ENCODE data around the gene BRD3OS. TPM values are rescaled to one million over a fixed set of nuclear protein-coding genes. Genes with fewer than 3 reads are reported as not detected.

The BRD3OS gene
- polyA plus RNA-seq, 1 of the 3 experiments (the other 2 are of a cell fraction) = 23.1 TPM

- ChIA-PET POLR2A (no interaction called here), CTCF (interaction anchor here (0.8 to 1.5 kb wide), 3 partner anchors 232 to 272 kb away, joined by 3 read pairs; no protein-coding TSS in a partner anchor)
- TF ChIP-seq ZBTB33 (IDR thresholded peaks at IDR 0.05; ENCODE audit: borderline replicate concordance, low read depth) = no peak
- TF ChIP-seq MAX (IDR thresholded peaks at IDR 0.05; ENCODE audit: low read depth) = no peak
- no peak for TF ChIP-seq ELF1 (IDR thresholded peaks at IDR 0.05)
- no peak for TF ChIP-seq MEF2A (IDR thresholded peaks at IDR 0.05; ENCODE audit: borderline replicate concordance, low read depth)
- no peak for TF ChIP-seq NFIC (IDR thresholded peaks at IDR 0.05; ENCODE audit: borderline replicate concordance)
- TF ChIP-seq FOXM1 (IDR thresholded peaks at IDR 0.05; ENCODE audit: low read depth) = no peak
- no peak for TF ChIP-seq SIN3A (IDR thresholded peaks at IDR 0.05; ENCODE audit: borderline replicate concordance, low read depth, low read length)
- TF ChIP-seq POLR2AphosphoS5 (IDR thresholded peaks at IDR 0.05; ENCODE audit: low read depth, low read length) = no peak
- no peak for TF ChIP-seq RXRA (IDR thresholded peaks at IDR 0.05; ENCODE audit: borderline replicate concordance, low read depth)
- TF ChIP-seq SMC3 (IDR thresholded peaks at IDR 0.05; ENCODE audit: low read depth, low read length) = no peak
- Histone ChIP-seq H3K4me3 (ENCODE audit: low read depth in 2 of 2, low read length in 1 of 2) (no peak overlapping the region), H3K4me1 (ENCODE audit: control insufficient read depth in 1 of 2, insufficient read depth in 2 of 2, low read depth in 1 of 2, low read length in 1 of 2) (peaks cover 0 to 6% of the 10 kb centered on the region in 2 experiments; a peak in 1 of 4 replicates), H3K79me2 (ENCODE audit: insufficient read depth) (no peaks in the 10 kb centered on the region), H3K27ac (ENCODE audit: low read depth in 2 of 2, low read length in 1 of 2) (no peak overlapping the region), H4K20me1 (ENCODE audit: insufficient read depth) (no peaks in the 10 kb centered on the region), H3K4me2 (no peak overlapping the region), H3K27me3 (ENCODE audit: insufficient read depth) (no peaks in the 10 kb centered on the region), H3K36me3 (replicated peaks in 1 of 2; ENCODE audit: control insufficient read depth in 1 of 2, insufficient read depth in 2 of 2, low read length in 1 of 2) (no peaks in the 10 kb centered on the region), H3K9ac (no peak overlapping the region), H2AFZ (ENCODE audit: low read depth) (no peak overlapping the region), H3K9me3 (no peaks in the 10 kb centered on the region), H3F3A (replicated peaks; ENCODE audit: insufficient read depth) (no peaks in the 10 kb centered on the region), H3K9me2 (no peaks in the 10 kb centered on the region)
- DNase-seq = no peak
- WGBS (ENCODE audit: low lambda C conversion rate) = 81% methylated on average over 2 of the region's 2 CpGs
Measured at GRCh38 chr9:134014946-134015345, 10.3 kb upstream of the BRD3OS start.

- DNase-seq = peak; percentile 19
- H4K20me1 ChIP-seq (ENCODE audit: insufficient read depth) = no peaks in the 10 kb centered on the region
- H3K27me3 ChIP-seq (ENCODE audit: insufficient read depth) = no peaks in the 10 kb centered on the region
- no peaks in the 10 kb centered on the region for H3K9me2 ChIP-seq
- peaks cover 0 to 12% of the 10 kb centered on the region in 2 experiments; a peak in 1 of 4 replicates for H3K4me1 ChIP-seq (ENCODE audit: control insufficient read depth in 1 of 2, insufficient read depth in 2 of 2, low read depth in 1 of 2, low read length in 1 of 2)
- H3K36me3 ChIP-seq (replicated peaks in 1 of 2; ENCODE audit: control insufficient read depth in 1 of 2, insufficient read depth in 2 of 2, low read length in 1 of 2) = peaks cover 6 to 18% of the 10 kb centered on the region in 2 experiments
- H3K9ac ChIP-seq = no peak overlapping the region
- WGBS (ENCODE audit: low lambda C conversion rate) = 69% methylated on average over 4 of the region's 4 CpGs
- no peaks in the 10 kb centered on the region for H3K9me3 ChIP-seq
- H2AFZ ChIP-seq (ENCODE audit: low read depth) = peak overlapping the region; percentile 77
- CTCF ChIA-PET = interaction anchor here (1.0 to 2.1 kb wide), 3 partner anchors 30 to 281 kb away, joined by 3 to 15 read pairs (median 6); no protein-coding TSS in a partner anchor
- peak overlapping the region; percentile 39 to 50; a peak in 3 of 4 replicates for H3K27ac ChIP-seq (ENCODE audit: low read depth in 2 of 2, low read length in 1 of 2)
- peaks cover 6% of the 10 kb centered on the region; the same call in 1 of the 2 replicates for H3K79me2 ChIP-seq (ENCODE audit: insufficient read depth)
- peak overlapping the region; percentile 45; the same call in 1 of the 2 replicates for H3K4me2 ChIP-seq
- peaks cover 10% of the 10 kb centered on the region for H3F3A ChIP-seq (replicated peaks; ENCODE audit: insufficient read depth)
- H3K4me3 ChIP-seq (ENCODE audit: low read depth in 2 of 2, low read length in 1 of 2) = peak overlapping the region; percentile 41 to 45; a peak in 3 of 4 replicates
- POLR2A ChIA-PET = no interaction called here
- TF ChIP-seq CHD2 (IDR thresholded peaks at IDR 0.05; ENCODE audit: low read length, partially characterized antibody) (no peak), REST (IDR thresholded peaks at IDR 0.05; ENCODE audit: low read depth, low read length) (no peak), NFIC (IDR thresholded peaks at IDR 0.05; ENCODE audit: borderline replicate concordance) (no peak), EP300 (IDR thresholded peaks at IDR 0.05; ENCODE audit: borderline replicate concordance in 1 of 2, low read depth in 1 of 2, low read length in 1 of 2) (no peak), MEF2A (IDR thresholded peaks at IDR 0.05; ENCODE audit: borderline replicate concordance, low read depth) (no peak), ELF1 (IDR thresholded peaks at IDR 0.05) (no peak), IRF3 (IDR thresholded peaks at IDR 0.05; ENCODE audit: low read depth, low read length) (no peak), RCOR1 (IDR thresholded peaks at IDR 0.05; ENCODE audit: low read length) (no peak), GABPA (IDR thresholded peaks at IDR 0.05; ENCODE audit: low read depth) (no peak), YY1 (IDR thresholded peaks at IDR 0.05; ENCODE audit: low read depth) (no peak), GATA2 (CRISPR knock-in tag; IDR thresholded peaks at IDR 0.05) (no peak), EZH2phosphoT487 (IDR thresholded peaks at IDR 0.05; ENCODE audit: borderline replicate concordance, low read depth) (no peak), FOXJ3 (CRISPR knock-in tag; IDR thresholded peaks at IDR 0.05) (no peak), SIN3A (IDR thresholded peaks at IDR 0.05; ENCODE audit: borderline replicate concordance, low read depth, low read length) (no peak)
Measured at GRCh38 chr9:134024214-134024792, 978 bp upstream of the BRD3OS start.
